Parietal lobe (tissue), 1 donor: ENCODE data around the gene BBOX1. TPM values are rescaled to one million over a fixed set of nuclear protein-coding genes. Genes with fewer than 3 reads are reported as not detected.

Source experiments
- total RNA-seq: library from RNA; depleted of rRNA; stranded (reverse); fragments of >200 nt; gene quantifications from one replicate; pipeline ENCODE4 v1.2.3, GENCODE V29; 2014

The BBOX1 gene
- total RNA-seq: 3.1 TPM

GRCh38 chr11:27040302-27041115 is at the start of gene BBOX1:
BBOX1 (plus strand) TSS chr11:27040815; CDS start chr11:27055431, 14,616 bp downstream.

GRCh38 chr11:26993965-26994457 is 46.6 kb upstream of the BBOX1 start, which contains the start of gene FIBIN:
FIBIN (plus strand) TSS chr11:26994112; CDS start chr11:26994527, 415 bp downstream.

Other genes with a start within 250 kb of the BBOX1 start
- gene FIBIN, start 46.7 kb upstream of the BBOX1 start, total RNA-seq: 5.6 TPM